Vagina (tissue), 2 donors: Measurements from ENCODE around the gene TMEM131L.

ENCODE experiments used
- CTCF ChIP-seq, 3 experiments: fragments of 450-650 bp in 2 of 3; fragments of 200-600 bp in 1 of 3; sonication (generic) in 1 of 3; IDR thresholded peaks; one replicate each; pipeline ENCODE4 v1.5.1; 2017 to 2019; ENCODE audit warnings: antibody characterized with exemption in 3 of 3, mild to moderate bottlenecking in 2 of 3, moderate library complexity in 2 of 3
- POLR2A ChIP-seq, 2 donors: fragments of 450-650 bp; IDR thresholded peaks; one replicate each; pipeline ENCODE4 v1.6.1; 2017; ENCODE audit warnings: antibody characterized with exemption in 2 of 2, mild to moderate bottlenecking in 2 of 2, moderate library complexity in 2 of 2
- POLR2AphosphoS5 ChIP-seq, 2 donors: sonication (generic); formaldehyde crosslinking; IDR thresholded peaks; one replicate each; pipeline ENCODE4 v1.9.0; 2017; ENCODE audit warnings: antibody characterized with exemption in 2 of 2, mild to moderate bottlenecking in 2 of 2, low read depth in 1 of 2; ENCODE audit not compliant: insufficient read depth in 1 of 2

GRCh38 chr4:153572609-153573008 lies 106.4 kb downstream of the TMEM131L start:
- TF ChIP-seq POLR2A (IDR thresholded peaks at IDR 0.05) (no peak), CTCF (IDR thresholded peaks at IDR 0.05) (no peak), POLR2AphosphoS5 (IDR thresholded peaks at IDR 0.05; ENCODE audit: insufficient read depth in 1 of 2, low read depth in 1 of 2) (no peak)
